Fibroblast of the aortic adventitia (primary cell): ENCODE results near the gene IGF2BP3. TPM values are rescaled to one million over a fixed set of nuclear protein-coding genes. Genes with fewer than 3 reads are reported as not detected.

ENCODE experiments used
- DNase-seq: peaks from one replicate; pipeline ENCODE4 v3.0.0-alpha.2; 2010; ENCODE audit warnings: low read depth
- H3K4me3 ChIP-seq: 2 replicates; pipeline ENCODE4 v1.5.1; 2011; ENCODE audit warnings: low read depth, mild to moderate bottlenecking, control low read depth, low read length, moderate library complexity
- total RNA-seq: library from RNA; depleted of rRNA; stranded (reverse); fragments of >200 nt; gene quantifications from 2 replicates; pipeline ENCODE4 v1.2.3, GENCODE V29; 2012; ENCODE audit warnings: low replicate concordance
- TF ChIP-seq, protein P1 (sequence below): IDR thresholded peaks from 2 replicates; pipeline ENCODE4 v1.5.1; 2011; ENCODE audit warnings: mild to moderate bottlenecking, low read length, control low read depth, inconsistent platforms; ENCODE audit not compliant: insufficient read depth

Gene IGF2BP3
- total RNA-seq, 1 donor: 116 TPM

DNA sequence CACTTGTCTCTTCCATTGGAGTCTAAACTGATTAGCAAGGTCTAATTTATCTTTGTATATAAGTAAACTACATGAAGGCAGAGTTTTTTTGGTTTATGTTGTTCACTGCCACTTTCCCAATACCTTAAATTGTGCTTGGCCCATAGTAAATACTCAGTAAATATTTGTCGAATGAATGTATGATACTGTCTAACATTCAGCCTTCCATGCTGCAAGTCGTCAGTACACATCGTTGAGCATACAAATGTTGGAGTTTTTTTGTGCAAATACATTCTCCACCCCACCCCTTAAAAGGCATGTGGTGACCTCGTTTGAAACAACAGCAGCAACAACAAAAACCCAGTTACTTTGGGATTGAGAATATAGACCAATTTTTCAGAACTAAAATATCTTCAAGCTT lies 17.4 kb upstream of the IGF2BP3 start:
- TF ChIP-seq, protein P1, sequence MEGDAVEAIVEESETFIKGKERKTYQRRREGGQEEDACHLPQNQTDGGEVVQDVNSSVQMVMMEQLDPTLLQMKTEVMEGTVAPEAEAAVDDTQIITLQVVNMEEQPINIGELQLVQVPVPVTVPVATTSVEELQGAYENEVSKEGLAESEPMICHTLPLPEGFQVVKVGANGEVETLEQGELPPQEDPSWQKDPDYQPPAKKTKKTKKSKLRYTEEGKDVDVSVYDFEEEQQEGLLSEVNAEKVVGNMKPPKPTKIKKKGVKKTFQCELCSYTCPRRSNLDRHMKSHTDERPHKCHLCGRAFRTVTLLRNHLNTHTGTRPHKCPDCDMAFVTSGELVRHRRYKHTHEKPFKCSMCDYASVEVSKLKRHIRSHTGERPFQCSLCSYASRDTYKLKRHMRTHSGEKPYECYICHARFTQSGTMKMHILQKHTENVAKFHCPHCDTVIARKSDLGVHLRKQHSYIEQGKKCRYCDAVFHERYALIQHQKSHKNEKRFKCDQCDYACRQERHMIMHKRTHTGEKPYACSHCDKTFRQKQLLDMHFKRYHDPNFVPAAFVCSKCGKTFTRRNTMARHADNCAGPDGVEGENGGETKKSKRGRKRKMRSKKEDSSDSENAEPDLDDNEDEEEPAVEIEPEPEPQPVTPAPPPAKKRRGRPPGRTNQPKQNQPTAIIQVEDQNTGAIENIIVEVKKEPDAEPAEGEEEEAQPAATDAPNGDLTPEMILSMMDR: no peak
- no peak overlapping the region for H3K4me3 ChIP-seq
- DNase-seq: no peak

DNA sequence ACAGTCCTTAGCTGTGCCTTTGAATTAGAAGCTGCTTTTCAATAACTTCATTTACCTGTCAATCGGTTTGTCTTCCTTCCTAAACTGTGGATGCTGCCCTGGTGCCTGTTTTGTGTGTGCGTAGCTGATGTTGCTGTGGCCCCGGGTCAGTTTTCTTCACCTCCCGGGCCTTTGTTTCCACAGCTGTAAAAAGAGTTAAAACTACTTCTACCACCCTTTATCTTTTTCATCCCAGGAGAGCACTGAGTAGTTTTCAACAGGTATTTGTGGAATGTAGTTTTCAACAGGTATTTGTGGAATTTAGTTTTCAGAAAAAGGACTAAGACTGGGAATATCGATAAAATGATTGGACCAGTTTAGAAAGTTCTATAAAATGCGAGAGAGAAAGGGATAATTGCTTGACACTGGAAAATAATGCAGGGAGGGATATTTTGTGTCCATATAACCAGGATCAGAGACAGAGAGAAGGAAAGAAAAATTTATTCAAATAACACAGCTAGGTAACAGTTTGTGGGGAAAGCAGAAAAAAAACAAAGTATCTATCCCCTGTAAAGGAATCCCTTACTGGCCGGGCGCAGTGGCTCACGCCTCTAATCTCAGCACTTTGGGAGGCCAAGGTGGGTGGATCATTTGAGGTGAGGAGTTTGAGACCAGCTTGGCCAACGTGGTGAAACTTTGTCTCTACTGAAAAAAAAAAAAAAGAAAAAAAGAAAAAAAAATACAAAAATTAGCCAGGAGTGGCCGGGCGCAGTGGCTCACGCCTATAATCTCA lies 15.9 kb upstream of the IGF2BP3 start:
- H3K4me3 ChIP-seq: no peak overlapping the region
- DNase-seq: no peak
- TF ChIP-seq, protein P1: no peak

DNA sequence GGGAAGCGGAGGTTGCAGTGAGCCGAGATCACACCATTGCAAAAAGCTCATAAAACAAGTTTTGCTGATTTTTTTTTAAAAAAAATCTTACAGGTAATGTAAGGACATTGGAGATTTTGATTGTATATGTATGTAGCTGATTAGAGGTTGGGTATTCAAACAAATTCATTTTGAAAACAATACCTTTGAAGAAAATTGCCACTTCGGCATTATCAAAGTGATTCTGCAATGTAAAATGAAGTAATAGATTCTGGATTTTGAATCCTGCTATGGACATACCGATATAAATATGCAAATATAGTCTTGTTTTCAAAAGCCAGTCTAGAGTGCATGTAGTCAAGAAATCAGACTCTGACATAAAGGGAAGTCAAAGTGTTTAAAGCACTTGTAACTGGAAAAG lies 12.4 kb upstream of the IGF2BP3 start:
- no peak overlapping the region for H3K4me3 ChIP-seq
- TF ChIP-seq, protein P1: no peak
- no peak for DNase-seq

DNA sequence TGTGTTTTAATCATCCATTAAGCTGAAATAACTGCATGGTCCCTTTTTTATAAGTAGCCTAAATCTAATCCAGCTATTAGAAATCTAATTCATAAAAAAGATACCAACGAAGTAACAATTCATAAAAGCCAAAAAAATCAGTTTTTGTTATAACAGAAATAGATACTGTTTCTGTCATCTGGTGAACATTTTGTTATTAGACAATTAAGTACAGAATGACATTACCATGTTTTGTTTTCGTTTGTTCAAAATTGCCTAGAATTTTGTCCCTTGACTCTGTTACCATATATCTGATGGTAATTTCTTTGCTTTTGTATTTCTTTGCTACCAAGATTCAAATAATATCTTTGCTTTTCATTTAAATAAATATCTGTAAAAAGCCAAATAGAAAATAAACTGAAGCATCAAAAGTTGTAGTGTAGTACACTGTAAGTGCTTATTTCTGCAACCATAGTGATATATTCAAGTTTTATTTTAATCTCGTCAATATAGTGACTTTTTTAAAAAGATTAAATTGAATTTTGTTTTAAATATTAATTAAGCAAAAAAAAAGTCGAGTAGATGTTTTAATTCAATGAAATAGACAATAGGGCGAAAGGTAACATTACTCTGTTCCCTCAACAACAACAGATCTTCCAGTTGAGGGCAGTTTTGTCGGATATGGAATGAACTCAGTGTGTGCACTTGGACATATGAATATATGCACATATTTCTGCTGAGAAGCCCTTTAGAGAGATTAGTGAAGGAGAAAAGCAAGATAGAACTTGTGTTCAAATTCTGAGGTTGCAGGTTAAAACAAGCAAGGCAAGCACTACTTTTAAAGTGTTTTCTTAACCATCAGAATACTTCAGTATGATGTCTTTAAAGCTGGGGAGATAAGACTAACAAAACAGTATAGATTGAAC lies 7.9 kb upstream of the IGF2BP3 start:
- TF ChIP-seq, protein P1: no peak
- no peak overlapping the region for H3K4me3 ChIP-seq
- DNase-seq: peak; percentile 22

DNA sequence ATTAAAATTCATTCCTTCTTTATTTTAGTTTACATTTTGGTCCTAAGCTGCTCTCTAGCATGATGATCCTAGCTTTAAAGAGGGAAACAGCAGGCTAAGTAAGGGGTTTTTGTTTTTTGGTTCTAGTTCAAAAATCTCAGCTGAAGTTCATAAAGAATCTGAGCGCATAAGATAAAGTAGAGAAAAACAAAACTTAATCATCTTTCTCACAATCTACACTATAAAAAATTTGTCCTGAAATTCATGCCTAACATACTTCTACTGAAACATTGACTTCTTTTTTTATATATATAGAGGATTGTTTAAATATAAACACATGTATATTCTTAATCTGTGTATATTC lies 6.8 kb upstream of the IGF2BP3 start:
- DNase-seq: no peak
- no peak overlapping the region for H3K4me3 ChIP-seq
- TF ChIP-seq, protein P1: no peak

DNA sequence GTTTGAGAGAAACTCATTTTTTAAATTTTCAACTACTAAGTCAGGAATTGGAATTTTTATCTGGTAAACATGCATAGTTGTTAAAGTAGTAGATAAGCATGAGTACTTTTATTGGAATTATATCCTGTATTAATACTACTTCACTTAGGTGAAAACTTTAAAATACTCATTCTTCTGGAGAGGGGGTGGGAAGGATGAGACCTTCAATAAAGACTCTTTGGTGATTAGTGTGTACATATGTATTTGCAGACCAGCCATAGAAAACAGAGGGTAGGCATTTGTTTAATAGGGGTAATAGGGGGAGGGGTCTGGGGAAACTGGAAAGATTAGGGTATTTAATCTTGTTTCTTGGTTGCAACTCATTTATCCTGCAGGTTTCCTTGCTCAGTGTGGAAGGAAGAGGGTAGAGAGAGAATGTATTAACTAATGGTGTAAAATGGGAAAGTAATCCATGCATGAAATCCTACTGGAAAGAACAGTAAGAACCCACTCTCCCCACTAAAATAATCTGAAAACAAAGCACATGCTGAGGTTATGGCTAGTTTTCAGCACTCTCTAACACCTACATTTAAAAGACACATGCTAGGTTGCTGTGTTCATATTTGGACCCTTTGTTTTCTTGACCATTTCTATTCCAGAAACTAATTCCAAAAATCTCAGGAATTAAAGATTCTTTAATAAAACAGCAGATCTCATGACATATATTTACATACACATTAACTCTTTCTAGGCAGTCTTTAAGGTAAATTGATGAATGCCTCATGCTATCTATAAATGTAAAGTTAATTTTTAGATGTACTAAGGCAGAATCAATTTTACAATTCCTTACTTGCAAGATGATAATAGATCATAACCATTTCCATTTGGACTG lies 6.2 kb upstream of the IGF2BP3 start:
- no peak overlapping the region for H3K4me3 ChIP-seq
- no peak for DNase-seq
- TF ChIP-seq, protein P1: no peak
